Adrenal gland (tissue), 5 donors: Measurements from ENCODE around the gene ALKBH4.

Experiments
- CTCF ChIP-seq, 6 experiments: fragments of 450-650 bp in 4 of 6; fragments of 200-600 bp in 2 of 6; sonication (generic) in 1 of 6; IDR thresholded peaks; 1 replicate in 5 of 6; 2 replicates in 1 of 6; pipeline versions ENCODE4 v1.5.1 to v1.8.0; 2016 to 2021; ENCODE audit warnings: antibody characterized with exemption in 6 of 6, mild to moderate bottlenecking in 2 of 6, moderate library complexity in 1 of 6
- POLR2A ChIP-seq, 2 donors: fragments of 450-650 bp; IDR thresholded peaks; one replicate each; pipeline ENCODE4 v1.6.1; 2017; ENCODE audit warnings: antibody characterized with exemption in 2 of 2, mild to moderate bottlenecking in 2 of 2, moderate library complexity in 1 of 2
- donor health status: DM: no; HTN: no; CAD: no.

GRCh38 chr7:102413091-102413490 lies 51.6 kb downstream of the ALKBH4 start:
- TF ChIP-seq CTCF (IDR thresholded peaks at IDR 0.05), result no peak
- no peak for TF ChIP-seq POLR2A (IDR thresholded peaks at IDR 0.05)
